ENCODE results near the gene FRMD1.

FRMD1 gene

GRCh38 chr6:168105813-168106632 is 27.0 kb upstream of the FRMD1 start:
- ChIA-PET CTCF (interaction anchor here (0.6 kb wide), 1 partner anchor 73 kb away, joined by 3 read pairs; no protein-coding TSS in a partner anchor), POLR2A (ENCODE audit: low non-redundant PET) (no interaction called here)
- TF ChIP-seq, protein P1, sequence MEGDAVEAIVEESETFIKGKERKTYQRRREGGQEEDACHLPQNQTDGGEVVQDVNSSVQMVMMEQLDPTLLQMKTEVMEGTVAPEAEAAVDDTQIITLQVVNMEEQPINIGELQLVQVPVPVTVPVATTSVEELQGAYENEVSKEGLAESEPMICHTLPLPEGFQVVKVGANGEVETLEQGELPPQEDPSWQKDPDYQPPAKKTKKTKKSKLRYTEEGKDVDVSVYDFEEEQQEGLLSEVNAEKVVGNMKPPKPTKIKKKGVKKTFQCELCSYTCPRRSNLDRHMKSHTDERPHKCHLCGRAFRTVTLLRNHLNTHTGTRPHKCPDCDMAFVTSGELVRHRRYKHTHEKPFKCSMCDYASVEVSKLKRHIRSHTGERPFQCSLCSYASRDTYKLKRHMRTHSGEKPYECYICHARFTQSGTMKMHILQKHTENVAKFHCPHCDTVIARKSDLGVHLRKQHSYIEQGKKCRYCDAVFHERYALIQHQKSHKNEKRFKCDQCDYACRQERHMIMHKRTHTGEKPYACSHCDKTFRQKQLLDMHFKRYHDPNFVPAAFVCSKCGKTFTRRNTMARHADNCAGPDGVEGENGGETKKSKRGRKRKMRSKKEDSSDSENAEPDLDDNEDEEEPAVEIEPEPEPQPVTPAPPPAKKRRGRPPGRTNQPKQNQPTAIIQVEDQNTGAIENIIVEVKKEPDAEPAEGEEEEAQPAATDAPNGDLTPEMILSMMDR (conservative IDR thresholded peaks at IDR 0.05; ENCODE audit: low read depth): no peak
- no peak overlapping the region for H3K27ac ChIP-seq
- DNase-seq (ENCODE audit: low spot score): no peak

GRCh38 chr6:168104636-168105035 is 25.6 kb upstream of the FRMD1 start:
- ChIA-PET CTCF (no interaction called here), POLR2A (ENCODE audit: low non-redundant PET) (no interaction called here)
- DNase-seq (ENCODE audit: low spot score): no peak
- H3K27ac ChIP-seq: no peak overlapping the region
- TF ChIP-seq, protein P1 (conservative IDR thresholded peaks at IDR 0.05; ENCODE audit: low read depth): no peak

GRCh38 chr6:168103050-168103830 is 24.2 kb upstream of the FRMD1 start:
- CTCF ChIA-PET: no interaction called here

GRCh38 chr6:168102315-168102985 is 23.4 kb upstream of the FRMD1 start:
- CTCF ChIA-PET: no interaction called here
- TF ChIP-seq, protein P1 (conservative IDR thresholded peaks at IDR 0.05; ENCODE audit: low read depth): no peak
- no peak overlapping the region for H3K27ac ChIP-seq
- no peak for DNase-seq (ENCODE audit: low spot score)
- POLR2A ChIA-PET (ENCODE audit: low non-redundant PET): no interaction called here

More at GRCh38 chr6:168103050-168103830, 24.2 kb upstream of the FRMD1 start:
- DNase-seq (ENCODE audit: low spot score): no peak
- no peak overlapping the region for H3K27ac ChIP-seq
- TF ChIP-seq, protein P1 (conservative IDR thresholded peaks at IDR 0.05; ENCODE audit: low read depth): no peak
- POLR2A ChIA-PET (ENCODE audit: low non-redundant PET): no interaction called here

DNA sequence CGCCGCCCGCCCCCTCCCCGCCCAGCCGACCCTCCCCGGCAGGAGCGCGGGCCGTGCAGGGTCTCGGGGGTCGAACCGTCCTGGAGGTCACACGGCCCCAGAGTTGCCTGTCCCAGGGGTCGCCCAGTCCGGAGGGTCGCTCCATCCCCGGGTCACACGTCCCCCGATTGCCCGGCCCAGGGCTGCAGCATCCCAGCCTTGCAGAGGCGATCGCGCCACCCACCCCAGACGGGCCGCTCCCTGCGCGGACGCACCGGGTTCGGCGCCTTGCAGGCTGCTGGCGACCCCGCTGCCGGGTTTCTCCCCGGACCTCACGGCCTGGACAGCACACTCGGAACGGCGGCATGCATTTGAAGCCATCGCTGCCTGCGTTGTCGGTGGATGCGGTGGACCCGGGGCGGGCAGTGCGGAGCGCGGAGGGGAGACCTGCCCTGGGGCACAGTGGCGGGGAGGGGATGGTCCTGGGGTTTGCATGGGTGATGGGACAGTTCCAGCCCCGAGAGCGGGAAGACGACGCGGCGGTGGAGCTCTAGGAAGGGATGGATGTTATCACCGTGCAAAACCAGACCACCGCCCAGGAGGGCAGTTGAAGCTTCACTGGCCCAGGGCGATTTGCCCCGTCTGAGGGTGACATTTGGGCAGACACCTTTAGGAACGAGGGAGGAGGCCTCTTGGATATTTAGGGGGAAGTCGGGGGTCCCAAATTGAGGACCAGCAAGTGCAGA is 22.7 kb upstream of the FRMD1 start:
- POLR2A ChIA-PET (ENCODE audit: low non-redundant PET): no interaction called here
- no peak for DNase-seq (ENCODE audit: low spot score)
- no peak overlapping the region for H3K27ac ChIP-seq
- TF ChIP-seq, protein P1 (conservative IDR thresholded peaks at IDR 0.05; ENCODE audit: low read depth): no peak
- CTCF ChIA-PET: no interaction called here
